DOHH2 (cell line): Measurements from ENCODE around the gene CYTH1.

Experiments
- H3F3A ChIP-seq: fragments of 200-600 bp; sonication (generic), shearing (Covaris generic); 2 replicates; pipeline ENCODE4 v1.6.0; 2016; ENCODE audit warnings: antibody characterized with exemption, mild to moderate bottlenecking; ENCODE audit not compliant: control insufficient read depth, insufficient read depth
- H3K27ac ChIP-seq: fragments of 200-600 bp; sonication (generic); 2 replicates; pipeline ENCODE4 v1.5.1; 2014; ENCODE audit warnings: low read depth, mild to moderate bottlenecking, low read length, moderate library complexity
- H3K27me3 ChIP-seq: fragments of 200-600 bp; sonication (generic); 2 replicates; pipeline ENCODE4 v1.6.1; 2014; ENCODE audit warnings: mild to moderate bottlenecking, low read length, mixed read lengths; ENCODE audit not compliant: control insufficient read depth
- H3K36me3 ChIP-seq: fragments of 200-600 bp; sonication (generic); 2 replicates; pipeline ENCODE4 v1.6.1; 2014; ENCODE audit warnings: mild to moderate bottlenecking, low read length, moderate library complexity, mixed read lengths; ENCODE audit not compliant: control insufficient read depth
- H3K4me1 ChIP-seq: fragments of 200-600 bp; sonication (generic); 2 replicates; pipeline ENCODE4 v1.6.1; 2014; ENCODE audit warnings: mild to moderate bottlenecking, low read length, mixed read lengths; ENCODE audit not compliant: control insufficient read depth
- H3K4me2 ChIP-seq: fragments of 200-600 bp; sonication (generic); 2 replicates; pipeline ENCODE4 v1.6.0; 2014; ENCODE audit warnings: mild to moderate bottlenecking, low read length, moderate library complexity
- H3K4me3 ChIP-seq: fragments of 200-600 bp; sonication (generic); 2 replicates; pipeline ENCODE4 v1.5.1; 2014; ENCODE audit warnings: mild to moderate bottlenecking, low read length, mixed read lengths
- H3K79me2 ChIP-seq: fragments of 200-600 bp; sonication (generic); 2 replicates; pipeline ENCODE4 v1.6.1; 2014; ENCODE audit warnings: mild to moderate bottlenecking, low read length, mixed read lengths; ENCODE audit not compliant: control insufficient read depth
- H3K9me2 ChIP-seq: fragments of 200-600 bp; sonication (generic); replicated peaks from 2 replicates; pipeline ENCODE4 v1.6.1; 2014; ENCODE audit warnings: mild to moderate bottlenecking, low read length, mixed read lengths; ENCODE audit not compliant: control insufficient read depth
- H3K9me3 ChIP-seq: fragments of 200-600 bp; sonication (generic); 2 replicates; pipeline ENCODE4 v1.6.1; 2014; ENCODE audit warnings: antibody characterized with exemption, low read length, mixed read lengths; ENCODE audit not compliant: control insufficient read depth, insufficient read depth
- H4K20me1 ChIP-seq: fragments of 200-600 bp; sonication (generic); 2 replicates; pipeline ENCODE4 v1.6.0; 2014; ENCODE audit warnings: low read depth, mild to moderate bottlenecking, antibody characterized with exemption, low read length, moderate library complexity; ENCODE audit not compliant: control insufficient read depth, insufficient read depth
- EZH2phosphoT487 ChIP-seq: fragments of 200-600 bp; sonication (generic); IDR thresholded peaks from 2 replicates; pipeline ENCODE4 v1.6.1; 2017; ENCODE audit warnings: borderline replicate concordance, mild to moderate bottlenecking, antibody characterized with exemption, low read length, moderate library complexity, mixed read lengths
- TF ChIP-seq, protein P1 (sequence below): fragments of 200-600 bp; sonication (generic); IDR thresholded peaks from one replicate; pipeline ENCODE4 v1.5.1; 2014; ENCODE audit warnings: antibody characterized with exemption, mild to moderate bottlenecking, low read depth, low read length; ENCODE audit not compliant: poor library complexity, severe bottlenecking

The CYTH1 gene

DNA sequence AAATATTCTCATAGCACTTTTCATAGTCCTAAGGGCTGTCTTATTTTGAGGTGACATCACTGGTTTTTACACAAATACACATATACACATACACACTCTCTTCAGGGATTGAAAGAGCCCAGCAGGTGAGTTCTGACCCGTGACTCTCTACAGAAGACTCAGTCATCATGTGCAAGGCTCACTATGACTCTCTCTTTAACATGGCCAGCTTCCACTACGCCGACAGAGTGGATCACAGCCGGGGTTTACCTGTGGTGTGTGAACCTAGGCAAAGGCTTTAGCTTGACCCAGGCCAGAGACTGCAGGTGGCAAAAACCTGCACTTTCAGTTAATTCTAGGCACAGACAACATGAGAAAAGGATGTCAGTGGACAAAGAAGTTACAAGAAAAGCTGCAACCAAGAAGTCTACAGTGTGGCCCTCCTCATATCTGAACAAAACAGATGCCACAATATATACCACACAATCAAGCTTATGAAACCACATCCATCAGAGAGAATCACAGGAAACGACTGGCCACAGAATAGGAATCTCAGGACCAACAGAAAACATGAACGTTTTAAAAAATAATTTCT is 56.5 kb downstream of the CYTH1 start:
- Histone ChIP-seq H4K20me1 (peaks cover 47% of the 10 kb centered on the region), H3K4me2 (peak overlapping the region; percentile 67), H3K36me3 (peaks cover 33% of the 10 kb centered on the region), H3K27ac (no peak overlapping the region), H3K9me2 (no peaks in the 10 kb centered on the region), H3K27me3 (no peaks in the 10 kb centered on the region), H3K4me1 (peaks cover 99% of the 10 kb centered on the region), H3K9me3 (no peaks in the 10 kb centered on the region), H3K4me3 (no peak overlapping the region), H3F3A (peaks cover 12% of the 10 kb centered on the region), H3K79me2 (peaks cover 98% of the 10 kb centered on the region)
- TF ChIP-seq, protein P1, sequence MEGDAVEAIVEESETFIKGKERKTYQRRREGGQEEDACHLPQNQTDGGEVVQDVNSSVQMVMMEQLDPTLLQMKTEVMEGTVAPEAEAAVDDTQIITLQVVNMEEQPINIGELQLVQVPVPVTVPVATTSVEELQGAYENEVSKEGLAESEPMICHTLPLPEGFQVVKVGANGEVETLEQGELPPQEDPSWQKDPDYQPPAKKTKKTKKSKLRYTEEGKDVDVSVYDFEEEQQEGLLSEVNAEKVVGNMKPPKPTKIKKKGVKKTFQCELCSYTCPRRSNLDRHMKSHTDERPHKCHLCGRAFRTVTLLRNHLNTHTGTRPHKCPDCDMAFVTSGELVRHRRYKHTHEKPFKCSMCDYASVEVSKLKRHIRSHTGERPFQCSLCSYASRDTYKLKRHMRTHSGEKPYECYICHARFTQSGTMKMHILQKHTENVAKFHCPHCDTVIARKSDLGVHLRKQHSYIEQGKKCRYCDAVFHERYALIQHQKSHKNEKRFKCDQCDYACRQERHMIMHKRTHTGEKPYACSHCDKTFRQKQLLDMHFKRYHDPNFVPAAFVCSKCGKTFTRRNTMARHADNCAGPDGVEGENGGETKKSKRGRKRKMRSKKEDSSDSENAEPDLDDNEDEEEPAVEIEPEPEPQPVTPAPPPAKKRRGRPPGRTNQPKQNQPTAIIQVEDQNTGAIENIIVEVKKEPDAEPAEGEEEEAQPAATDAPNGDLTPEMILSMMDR, result no peak
- no peak for TF ChIP-seq EZH2phosphoT487

DNA sequence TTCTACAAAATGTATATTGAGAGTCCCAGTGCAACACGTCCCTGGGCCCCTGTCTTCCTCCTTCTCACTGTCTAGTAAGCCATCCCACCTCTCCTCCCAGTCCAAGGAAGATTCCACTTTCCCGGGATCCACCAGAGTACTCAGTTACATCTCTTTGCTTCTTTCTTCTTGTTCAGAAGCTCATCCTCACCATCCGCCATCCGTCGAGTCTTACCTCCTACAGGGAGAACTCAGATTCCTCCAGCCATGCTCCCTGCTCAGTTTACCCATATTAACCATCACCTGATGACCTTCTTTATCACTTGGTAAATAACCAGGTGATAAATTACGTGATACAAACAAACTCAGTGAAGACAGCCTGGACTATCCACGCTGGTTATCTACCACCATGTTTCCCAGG is 57.1 kb downstream of the CYTH1 start:
- Histone ChIP-seq H3K36me3 (peaks cover 33% of the 10 kb centered on the region), H4K20me1 (peaks cover 47% of the 10 kb centered on the region), H3K4me3 (no peak overlapping the region), H3K27me3 (no peaks in the 10 kb centered on the region), H3K9me2 (no peaks in the 10 kb centered on the region), H3F3A (peaks cover 12% of the 10 kb centered on the region), H3K9me3 (no peaks in the 10 kb centered on the region), H3K27ac (no peak overlapping the region), H3K4me1 (peaks cover 100% of the 10 kb centered on the region), H3K4me2 (peak overlapping the region; percentile 67), H3K79me2 (peaks cover 100% of the 10 kb centered on the region)
- no peak for TF ChIP-seq EZH2phosphoT487
- TF ChIP-seq, protein P1, result no peak

DNA sequence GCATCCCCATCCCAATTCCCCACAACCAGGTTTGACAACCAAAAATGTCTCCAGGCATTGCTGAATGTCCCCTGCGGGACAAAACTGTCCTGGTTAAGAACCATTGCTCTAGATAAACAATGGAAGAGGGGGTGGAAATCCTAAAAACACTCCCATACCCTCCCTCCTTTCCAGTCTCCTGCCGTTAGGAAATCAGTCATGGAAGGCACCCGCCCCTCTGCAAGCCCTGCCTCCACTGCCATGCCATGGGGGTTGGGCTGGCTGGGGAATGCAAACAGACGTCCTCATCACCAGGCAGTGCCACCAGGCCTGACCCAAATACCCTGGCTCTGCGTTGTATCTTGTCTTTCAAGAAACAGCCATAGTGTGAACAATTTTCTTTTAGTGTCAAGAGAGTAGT is 57.5 kb downstream of the CYTH1 start:
- Histone ChIP-seq H3K9me3 (no peaks in the 10 kb centered on the region), H3K36me3 (peaks cover 33% of the 10 kb centered on the region), H3K27ac (no peak overlapping the region), H3K4me2 (peak overlapping the region; percentile 67), H3F3A (peaks cover 12% of the 10 kb centered on the region), H3K27me3 (no peaks in the 10 kb centered on the region), H3K9me2 (no peaks in the 10 kb centered on the region), H3K4me1 (peaks cover 100% of the 10 kb centered on the region), H3K4me3 (no peak overlapping the region; the same call in 1 of the 2 replicates), H3K79me2 (peaks cover 100% of the 10 kb centered on the region), H4K20me1 (peaks cover 51% of the 10 kb centered on the region)
- TF ChIP-seq, protein P1, result no peak
- TF ChIP-seq EZH2phosphoT487, result no peak
